ENCODE measurements around the gene LRIT2.

LRIT2 gene

DNA sequence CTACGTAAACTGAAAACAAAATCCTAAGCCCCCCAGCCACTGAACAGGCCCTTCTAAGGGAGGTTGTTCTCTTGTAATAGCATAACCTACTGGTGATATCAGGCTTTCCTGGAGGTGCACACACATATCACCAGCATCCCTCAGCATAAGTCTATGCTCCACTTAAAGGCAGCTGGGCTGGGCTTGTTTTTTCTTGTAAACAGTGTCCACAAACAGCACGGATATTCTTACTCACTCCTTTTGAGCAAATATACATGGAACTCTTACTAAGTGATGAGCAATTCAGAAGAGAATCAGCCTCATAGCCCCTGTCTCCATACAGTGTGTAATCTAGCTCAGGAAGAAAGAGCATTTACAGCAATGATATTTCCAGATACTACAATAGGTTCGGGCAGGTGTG, 13.6 kb upstream of the LRIT2 start:
- no peak for DNase-seq

DNA sequence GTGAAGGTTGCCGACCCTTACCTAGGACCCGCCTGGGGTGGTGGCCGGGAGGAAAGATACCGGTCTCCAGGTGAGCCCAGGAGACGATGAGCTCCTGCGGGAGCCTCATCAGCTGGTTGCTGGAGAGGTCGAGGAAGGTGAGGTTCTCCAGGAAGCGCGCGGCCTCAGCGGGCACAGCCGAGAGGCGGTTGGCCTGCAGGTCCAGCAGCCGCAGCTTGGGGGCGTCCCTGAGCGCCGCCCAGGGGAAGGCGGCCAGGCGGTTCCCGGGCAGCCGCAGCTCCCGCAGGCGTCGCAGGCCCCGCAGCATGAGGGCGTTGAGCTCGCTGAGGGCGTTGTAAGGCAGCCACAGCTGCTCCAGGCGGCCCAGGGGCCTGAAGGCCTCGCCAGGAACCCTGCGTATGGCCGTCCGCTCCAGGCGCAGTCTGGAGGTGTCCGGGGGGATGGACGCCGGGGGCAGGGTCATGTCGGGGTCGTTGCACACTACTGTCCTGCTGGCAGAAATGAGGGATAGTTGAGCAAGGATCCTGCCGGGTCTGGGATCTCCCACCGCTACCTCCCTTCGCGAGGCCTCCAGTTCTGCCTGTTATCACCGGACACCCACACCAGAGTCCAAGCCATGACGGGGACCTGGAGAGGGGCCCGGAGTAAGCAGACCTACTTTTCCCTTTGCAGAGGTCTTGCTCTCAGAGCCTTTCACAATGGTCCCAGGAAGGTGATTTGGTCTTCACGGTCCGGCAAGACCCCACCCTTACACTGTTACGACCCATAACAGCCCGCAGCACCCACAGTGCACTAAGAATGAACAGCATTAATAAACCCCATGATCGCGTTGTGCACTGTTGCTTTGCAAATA, 12.1 kb upstream of the LRIT2 start:
- no peak for DNase-seq

DNA sequence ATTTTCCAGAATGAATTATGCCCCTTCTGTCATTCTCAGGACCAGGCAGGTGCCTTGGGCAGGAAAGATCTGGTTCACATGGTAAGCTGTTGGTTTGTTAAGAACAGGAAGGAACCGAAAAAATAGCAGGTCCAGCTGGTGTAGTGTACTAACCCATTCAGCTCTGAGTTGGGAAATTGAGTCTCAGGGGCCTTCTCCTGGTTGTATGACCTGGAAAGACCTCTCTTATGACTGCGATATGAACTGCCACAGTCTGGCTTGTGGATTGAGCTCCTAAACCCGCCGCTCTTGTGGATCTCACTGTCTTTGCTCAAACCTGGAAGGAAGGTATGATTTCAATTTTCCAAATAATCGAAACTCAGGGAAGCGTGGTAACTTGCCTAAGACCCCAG, 11.5 kb upstream of the LRIT2 start:
- DNase-seq, result no peak

DNA sequence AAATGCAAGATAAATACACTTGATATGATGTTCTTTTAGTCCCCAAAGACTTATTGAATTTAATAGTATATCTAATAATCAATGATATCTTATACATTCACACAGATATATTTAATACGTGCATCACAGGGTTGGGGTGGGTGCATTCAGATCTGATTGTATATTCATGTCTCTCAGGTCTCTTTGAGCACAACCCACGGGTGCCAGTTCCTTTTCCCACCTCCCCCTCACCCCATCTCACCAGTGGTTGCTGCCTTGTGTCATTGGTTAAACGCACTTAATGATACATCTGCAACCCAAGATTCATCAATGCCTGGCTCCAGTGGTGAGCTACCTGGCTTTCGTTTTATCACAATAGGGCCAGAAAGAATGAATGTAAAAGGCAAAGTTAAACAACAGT, 9.8 kb upstream of the LRIT2 start:
- DNase-seq, result no peak

DNA sequence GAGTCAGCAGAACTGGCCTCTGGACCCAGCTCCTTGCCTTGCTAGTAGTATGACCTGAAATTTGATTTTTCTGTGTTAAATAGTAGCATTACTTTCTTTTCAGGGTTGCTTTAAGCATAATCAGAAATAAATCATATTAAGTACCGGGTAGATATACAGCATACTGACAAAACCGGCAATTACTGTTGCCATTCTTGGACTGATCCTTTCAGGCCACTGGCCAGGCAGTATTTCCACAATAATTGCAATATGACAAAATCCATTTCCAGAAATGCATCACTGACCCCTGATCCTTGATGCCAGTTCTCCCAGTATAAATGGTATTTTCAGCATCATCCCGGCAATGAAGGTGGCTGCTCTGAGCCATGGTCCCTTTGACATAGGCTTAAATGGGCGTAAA, 9.1 kb upstream of the LRIT2 start:
- DNase-seq, result no peak

DNA sequence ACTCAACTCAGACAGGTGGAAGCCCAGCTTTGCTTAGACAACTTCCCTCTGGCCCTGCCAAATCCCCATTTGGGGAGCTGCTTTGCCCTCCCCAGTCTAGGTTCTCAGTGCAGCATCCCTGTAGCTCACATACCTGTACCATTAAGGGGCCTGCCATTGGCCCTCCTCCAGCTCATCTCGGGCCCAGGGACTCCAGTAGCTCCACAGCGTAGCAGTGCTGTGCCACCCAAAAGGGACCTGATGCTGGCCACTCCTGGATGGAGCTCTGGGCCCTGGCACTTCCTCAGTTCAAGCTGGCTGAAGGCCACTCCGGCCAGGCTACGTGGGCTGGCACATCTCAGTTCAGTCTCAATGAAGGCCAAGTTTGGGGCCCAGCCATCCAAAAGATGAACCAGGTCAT, 8.6 kb upstream of the LRIT2 start:
- no peak for DNase-seq

DNA sequence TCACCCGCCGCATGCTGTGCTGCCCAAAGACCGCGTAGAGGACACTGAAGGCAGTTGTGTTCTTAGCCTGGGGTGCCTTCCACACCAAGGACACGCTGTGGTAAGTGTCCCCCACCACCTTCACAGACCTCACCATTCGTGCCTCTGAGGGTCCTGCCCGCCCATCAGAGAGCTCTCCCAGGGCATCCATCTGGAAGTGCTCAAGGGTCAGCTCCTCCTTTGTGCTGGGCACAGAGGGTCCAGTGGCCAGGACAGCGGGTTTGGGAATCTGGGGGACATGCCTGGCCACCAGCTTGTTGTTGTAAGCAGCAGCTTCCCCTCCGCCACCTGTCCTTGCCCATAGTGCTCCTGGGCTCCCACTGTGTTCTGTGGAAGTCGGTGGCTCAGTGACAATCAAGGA, 7.0 kb upstream of the LRIT2 start:
- no peak for DNase-seq

DNA sequence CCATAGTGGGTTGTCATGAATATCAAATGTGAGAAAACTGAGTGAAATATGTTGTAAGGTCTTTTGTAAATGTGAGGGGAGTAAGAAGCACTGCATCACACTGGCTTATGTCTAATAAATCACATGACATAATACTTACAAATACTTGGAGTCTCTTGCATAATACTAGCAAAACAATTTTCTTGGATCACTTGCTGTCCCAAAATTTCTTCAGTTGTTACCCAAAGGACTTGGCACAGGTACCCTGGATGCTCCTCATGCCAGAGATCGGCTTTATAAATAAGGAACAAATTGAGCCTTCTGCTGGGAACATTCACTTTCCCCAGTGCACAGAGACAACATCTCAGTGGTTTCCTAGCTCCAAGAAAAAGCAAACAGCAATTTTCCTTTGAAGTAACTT, 5.0 kb upstream of the LRIT2 start:
- no peak for DNase-seq

DNA sequence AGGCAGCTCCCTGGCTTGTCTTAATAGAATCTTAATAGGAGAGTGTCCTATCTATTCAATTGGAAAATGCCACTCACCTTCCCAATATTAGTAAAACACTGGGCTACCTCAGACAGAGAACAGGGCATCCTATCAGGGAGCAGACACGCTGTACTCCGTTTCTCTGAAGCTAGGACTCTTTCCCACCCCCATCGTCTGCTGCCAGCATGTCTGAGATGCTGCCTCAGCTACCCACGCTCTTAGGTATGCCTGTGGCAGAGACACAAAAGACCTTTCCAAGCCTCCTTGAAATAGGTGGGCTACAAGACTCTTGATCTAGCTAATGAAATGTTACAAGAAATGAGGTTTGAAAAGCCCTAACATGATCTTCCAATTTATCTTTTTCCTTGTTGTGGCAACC, 2.5 kb upstream of the LRIT2 start:
- DNase-seq, result no peak

DNA sequence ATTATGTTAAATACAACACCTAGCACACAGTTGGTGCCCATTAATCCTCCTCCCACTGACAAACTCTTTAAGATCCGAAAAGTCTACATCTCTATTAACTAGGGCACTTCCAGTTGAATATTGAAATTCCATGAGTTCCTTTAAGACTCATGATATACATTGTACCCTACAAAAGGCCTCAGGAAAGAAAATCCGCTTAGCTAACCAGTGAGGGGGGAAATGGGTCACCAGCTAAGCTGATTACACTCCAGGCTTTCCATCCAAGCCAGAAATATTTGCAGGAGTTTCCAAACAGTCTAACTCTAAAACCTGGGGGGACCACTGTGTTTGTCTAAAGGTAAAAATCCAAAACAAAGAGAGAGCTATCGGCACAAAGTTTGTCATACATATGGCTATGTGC, 1.3 kb upstream of the LRIT2 start:
- DNase-seq, result no peak

DNA sequence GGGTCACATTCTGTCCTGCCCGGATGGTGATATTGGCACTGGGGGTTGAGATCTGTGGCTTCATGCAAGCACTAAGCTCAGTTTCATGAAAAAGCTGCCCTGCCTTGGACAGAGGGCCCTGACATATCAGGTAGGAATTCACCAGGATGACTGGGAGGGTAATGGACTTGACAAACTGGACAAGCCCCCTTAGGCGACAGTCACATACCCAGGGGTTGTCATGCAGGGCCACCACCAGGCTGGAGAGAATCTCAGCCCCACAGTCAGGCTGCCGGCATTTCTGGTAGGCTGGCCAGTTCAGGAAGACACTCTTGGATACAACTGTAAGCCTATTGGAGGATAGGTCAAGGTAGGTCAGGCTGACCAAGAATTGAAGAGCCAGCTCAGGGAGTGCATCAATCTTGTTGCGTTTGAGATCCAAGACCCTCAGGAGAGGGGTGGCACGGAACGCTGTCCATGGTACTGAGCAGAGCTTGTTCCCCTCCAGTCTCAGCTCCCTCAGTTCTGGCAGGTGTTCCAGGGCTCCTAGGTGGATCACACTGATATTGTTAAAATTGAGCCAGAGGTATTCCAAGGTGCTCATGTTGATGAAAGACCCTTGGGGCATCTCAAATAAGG, 824 bp downstream of the LRIT2 start:
- DNase-seq, result no peak

DNA sequence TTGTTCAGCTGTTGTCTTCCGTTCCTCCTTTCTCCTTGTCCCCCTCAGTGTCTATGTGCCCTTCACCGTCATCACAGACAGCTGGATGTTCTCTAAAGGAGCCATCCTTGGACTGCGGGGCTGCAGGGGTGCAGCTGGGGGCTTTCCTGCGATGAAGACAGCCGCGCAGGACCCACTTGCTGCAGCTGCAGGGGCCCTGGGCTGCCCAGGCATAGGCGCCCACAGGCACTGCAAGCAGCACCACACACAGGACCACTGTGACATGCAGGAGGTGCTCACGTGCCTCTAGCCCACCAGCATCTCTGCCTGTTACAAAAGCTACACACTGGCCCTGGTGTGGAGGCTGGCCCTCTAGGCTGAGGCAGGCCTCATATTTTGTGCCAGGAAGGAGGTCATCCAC, 3.4 kb downstream of the LRIT2 start:
- no peak for DNase-seq

DNA sequence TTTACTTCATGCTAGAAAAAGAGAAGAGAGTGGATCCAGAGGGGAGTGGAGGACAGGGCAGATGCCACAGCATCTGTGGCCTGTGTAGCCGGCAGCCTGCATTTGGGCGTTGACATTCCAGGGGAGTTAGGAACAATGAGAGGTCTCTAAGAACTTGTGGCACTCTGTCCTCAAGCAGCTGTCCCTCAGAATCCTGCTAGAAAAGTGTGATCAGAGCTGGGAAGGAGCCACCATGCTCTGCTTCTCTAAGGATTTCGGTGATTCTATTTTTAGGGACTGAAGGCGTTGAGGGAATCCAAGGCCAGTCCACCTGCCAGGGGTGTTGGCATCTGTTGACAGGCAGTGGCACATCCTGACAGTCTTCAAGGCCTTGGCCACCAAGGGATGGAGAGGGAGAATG, 7.6 kb downstream of the LRIT2 start:
- DNase-seq, result no peak

DNA sequence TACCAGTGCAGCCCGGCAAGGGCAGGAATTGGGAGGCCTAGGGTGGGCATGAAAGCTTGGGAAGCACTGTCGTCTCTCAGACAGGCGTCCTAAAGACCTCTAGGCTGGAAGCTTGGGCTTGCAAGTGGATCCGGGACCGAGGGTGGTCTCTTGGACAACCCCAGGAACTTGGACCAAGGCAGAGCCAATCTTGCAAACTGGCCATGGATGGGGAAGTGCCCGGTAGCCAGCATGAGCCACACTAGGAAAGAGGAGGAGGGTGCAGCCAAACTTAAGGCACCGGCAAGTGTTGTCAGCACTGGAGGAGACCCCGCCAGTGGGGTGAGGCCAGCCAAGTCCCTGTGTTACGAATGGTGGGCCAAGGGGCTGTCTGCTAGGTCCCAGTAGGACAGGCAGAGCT, 8.5 kb downstream of the LRIT2 start:
- DNase-seq, result no peak

DNA sequence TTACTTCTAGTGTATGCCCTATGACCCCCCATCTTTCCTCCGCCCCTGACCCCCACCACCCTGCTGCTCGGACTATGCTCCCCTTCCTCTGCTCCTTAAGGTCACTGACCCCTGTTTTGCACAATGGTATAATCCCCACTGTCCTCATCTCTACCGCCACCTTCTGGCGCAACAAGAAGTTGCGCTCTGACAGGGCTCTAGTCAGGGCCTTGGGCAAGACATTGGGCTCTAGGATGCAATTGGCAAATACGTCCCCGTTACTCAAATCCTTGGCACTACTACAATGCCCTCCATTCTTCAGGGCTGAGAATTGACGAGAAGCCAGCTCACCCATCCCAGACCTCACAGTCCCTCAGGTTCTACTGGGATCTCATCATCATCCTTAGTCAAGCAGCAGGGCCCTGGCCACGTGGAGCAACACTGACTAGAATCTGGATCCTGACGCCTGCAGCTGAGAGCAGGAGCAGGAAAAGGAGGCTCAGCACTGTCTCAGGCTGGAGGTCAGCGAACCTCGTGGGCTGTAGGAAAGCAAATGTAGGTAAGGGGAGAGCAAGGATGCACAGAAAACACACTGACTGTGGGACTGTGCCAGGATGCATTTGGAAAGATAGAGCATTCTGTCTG, 10.6 kb downstream of the LRIT2 start:
- no peak for DNase-seq

DNA sequence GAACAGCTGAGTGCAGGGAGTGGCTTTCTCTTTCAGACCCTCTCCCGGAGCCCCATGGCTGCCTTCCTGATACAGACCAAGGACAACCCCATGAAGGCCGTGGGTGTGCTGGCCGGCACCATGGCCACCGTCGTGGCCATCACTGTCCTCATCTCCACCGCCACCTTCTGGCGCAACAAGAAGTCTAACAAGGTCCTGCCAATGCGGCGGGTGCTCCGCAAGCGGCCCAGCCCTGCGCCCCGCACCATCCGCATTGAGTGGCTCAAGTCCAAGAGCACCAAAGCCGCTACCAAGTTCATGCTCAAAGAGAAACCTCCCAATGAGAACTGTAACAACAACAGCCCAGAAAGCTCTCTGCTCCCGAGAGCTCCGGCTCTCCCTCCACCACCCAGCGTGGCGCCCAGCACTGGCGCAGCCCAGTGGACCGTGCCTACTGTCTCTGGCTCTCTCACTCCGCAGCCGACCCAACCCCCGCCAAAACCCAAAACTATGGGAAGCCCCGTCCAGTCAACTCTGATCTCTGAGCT, 11.2 kb downstream of the LRIT2 start:
- no peak for DNase-seq

DNA sequence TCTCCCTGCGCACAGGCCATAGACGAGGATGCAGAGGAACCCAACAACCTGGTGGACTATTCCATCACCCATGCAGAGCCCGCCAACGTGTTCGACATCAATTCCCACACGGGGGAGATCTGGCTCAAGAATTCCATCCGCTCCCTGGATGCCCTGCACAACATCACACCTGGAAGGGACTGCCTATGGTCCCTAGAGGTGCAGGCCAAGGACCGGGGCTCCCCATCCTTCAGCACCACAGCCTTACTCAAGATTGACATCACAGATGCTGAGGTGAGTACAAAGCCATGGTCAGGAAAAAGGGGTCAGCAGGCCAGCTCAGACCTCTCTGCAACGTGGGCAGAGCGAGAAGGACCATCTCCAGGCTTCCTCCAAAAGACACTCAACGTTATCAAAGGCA, 12.3 kb downstream of the LRIT2 start:
- no peak for DNase-seq

DNA sequence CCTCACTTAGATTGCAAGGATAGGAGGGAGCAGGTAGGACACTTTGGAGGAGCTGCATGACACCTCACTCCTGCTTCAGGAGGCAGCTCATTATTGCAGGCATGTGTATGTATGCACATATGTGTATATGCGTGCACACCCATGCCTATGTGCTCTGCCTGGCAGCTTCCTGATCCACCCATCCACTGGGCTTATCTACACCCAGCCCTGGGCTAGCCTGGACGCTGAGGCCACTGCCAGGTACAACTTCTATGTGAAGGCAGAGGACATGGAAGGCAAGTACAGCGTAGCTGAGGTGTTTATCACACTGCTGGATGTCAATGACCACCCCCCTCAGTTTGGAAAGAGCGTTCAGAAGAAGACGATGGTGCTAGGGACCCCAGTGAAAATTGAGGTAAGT, 13.3 kb downstream of the LRIT2 start:
- no peak for DNase-seq

DNA sequence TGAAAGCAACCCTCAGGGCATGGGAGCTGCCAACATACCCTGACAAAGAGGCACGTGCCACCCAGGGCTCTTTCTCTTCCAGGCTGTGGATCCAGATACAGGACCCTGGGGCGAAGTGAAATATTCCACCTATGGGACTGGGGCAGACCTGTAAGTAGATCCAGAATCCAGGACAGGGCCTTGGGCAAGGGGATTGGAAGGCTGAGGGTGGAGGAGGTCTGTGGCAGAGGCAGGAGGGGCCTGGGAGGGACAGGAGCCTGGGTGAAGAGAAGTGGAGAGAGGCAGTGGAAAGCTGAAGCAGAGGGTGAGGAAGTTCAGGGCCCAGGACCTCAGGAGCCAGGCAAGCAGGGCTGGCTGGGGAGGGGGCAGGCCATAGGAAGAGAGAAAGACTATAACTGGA, 13.8 kb downstream of the LRIT2 start:
- DNase-seq, result no peak

DNA sequence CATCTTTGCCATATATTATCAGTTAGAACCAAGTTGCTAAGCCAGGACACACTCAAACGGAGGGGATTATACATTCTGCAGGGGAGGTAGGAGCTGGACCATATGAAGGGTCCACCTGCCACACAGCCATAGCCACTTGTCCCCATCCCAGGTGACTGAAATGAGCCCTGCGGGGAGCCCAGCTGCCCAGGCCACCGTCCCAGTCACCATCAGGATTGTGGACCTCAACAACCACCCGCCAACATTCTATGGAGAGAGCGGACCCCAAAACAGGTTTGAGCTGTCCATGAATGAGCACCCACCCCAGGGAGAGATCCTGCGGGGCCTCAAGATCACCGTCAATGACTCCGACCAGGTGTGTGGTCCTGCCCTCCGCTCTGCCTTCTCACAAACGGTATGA, 17.3 kb downstream of the LRIT2 start:
- DNase-seq, result no peak

DNA sequence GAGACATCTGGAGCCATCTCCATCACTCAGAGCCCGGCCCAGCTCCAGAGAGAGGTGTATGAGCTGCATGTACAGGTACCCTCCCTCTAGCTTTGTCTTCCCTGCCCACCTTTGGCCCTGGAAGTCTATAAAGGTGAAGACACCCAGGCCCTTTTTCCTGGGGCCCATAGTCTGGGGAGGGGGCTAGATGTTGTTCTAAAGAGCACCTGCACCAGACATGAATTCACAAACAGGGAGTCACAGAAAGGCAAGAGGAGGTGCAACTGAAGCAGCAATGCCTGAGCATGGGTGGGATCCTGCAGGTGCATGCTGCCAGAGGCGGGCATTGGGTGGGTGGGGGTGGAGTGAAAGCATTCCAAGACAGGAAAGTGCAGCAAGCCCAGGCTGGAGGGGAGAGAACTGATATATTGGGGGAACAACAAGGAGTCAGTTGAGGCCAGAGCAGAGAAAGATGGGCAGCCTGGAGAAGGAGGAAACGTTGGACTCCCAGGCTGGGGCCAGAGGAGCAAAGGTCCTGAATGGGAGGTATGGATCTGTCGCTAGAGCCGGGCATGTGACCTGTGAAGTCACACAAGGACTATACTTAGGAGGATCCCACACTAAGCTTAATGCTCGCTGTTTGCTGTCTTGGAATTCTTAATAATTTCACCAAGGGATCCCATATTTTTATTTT, 19.4 kb downstream of the LRIT2 start:
- no peak for DNase-seq

DNA sequence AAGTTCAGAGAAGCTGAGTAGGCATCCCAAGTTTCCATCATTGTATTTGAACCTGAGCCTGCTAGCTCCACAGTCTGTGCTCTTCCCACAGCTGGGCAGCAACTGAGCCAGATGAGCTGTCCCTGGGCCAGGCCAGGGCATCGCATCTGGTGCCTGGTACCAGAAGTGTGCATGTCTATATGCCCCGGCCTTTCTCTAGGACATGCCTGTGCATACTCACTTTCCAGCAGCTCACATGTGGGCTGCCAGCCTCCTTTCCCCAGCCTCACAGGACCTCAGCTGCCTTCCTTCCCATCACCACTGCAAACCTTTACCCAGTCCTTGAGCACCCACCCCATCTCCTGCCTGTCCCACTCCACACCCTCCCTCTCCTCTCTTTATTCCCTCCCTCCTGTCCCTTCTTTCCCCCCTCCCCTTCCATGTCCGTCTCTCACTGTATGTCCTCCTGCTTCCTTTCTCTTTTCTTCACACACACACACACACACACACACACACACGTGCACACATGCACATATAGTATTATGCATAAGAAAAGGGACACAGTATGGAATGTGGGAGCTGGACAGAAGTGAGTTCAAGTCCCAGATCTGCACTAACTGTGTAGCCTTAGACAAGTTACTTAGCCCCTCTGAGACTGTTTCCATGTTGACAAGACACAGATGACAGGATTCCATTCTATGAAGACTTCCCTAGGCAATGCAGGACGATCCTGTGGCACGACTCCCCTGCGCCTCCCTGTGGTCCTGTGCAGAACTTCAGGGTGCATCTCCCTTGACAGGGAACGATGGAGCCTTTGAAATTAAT, 20.1 kb downstream of the LRIT2 start:
- peak; percentile 1 for DNase-seq

DNA sequence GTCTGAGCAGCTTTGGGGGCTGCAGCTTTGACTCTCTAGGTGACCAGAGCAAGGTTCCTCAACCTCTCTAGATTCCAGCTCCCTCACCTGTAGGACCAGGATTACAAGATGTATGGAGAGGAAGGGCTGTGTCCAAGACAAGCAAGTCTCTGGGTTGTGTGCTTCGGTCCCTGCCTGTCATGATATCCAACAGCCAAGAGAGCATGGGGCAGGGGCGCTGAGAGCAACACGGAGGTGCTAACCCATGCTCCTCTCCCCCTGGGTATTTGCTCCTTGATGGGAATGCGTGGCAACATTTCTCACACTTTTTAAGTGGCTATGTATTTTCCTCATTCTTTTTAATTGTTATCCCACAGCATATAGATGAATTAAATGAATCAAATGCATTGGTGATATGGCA, 20.7 kb downstream of the LRIT2 start:
- DNase-seq, result no peak
